Adipose tissue (tissue), 3 donors: ENCODE results near the gene H1-8. TPM values are rescaled to one million over a fixed set of nuclear protein-coding genes. Genes with fewer than 3 reads are reported as not detected.
A peak's percentile ranks its signal among the peaks of the same experiment; 100 is the strongest.

Experiments used
- H3K27ac ChIP-seq: one replicate; pipeline ENCODE4 v1.5.1; 2013; ENCODE audit warnings: low read depth, low read length
- WGBS, 3 donors: extraction: QIAGEN DNeasy Blood & Tissue Kit; methylation state at CpG; one replicate each; pipeline ENCODE4 v1.1.7; 2013; 5-methylcytosine and 5-hydroxymethylcytosine counted together
- polyA plus RNA-seq, 3 donors: library from polyadenylated mRNA; stranded (reverse); fragments of 200-250 nt; gene quantifications; one replicate each; pipeline ENCODE4 v1.2.3, GENCODE V29; 2013
- donor health status: healthy with polysubstance abuse.
- donor health status: Bipolar disorder and iron deficiency.
- donor health status: healthy.

H1-8 gene
- polyA plus RNA-seq, 3 donors: not detected

- 76 to 86% (median 83%) methylated on average over 3 of the region's 3 CpGs for WGBS, 3 donors
- no peak overlapping the region for H3K27ac ChIP-seq
These were observed 6.8 kb downstream of the H1-8 start for GRCh38 chr3:129549805-129550204.

DNA sequence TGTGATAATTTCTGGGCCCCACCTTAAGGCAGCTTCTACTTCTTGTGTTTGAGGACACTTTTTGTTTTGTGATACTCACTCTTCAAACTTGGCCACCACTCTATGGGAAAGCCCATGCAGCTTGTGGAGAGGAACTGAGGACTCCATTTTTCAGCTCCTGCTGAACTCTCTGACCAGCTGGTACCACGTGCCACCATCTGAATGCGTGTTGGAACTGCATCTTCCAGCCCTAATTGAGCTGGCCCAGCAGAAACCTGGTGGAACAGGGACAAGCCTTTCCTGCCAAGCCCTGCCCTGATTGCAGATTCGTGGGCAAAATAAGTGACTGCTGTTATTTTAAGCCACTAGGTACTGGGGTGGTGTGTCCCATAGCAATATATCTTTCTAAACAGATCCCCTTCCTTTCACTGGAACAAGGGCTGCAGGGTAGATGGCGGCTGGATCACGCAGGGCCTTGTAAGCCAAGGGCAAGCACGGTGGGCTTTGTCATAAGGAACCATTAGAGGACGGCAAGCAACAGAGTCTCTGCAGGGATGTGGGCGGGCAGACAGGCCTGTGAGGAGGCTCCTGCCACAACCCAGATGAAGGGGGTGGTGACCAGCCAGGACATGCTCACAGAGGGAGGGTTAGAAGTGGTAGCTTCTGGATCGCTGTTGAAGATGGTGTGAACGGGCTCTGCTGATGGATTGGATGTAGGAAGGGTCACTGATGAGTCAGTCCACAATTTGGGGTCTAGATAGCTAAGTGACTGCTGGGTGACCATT, 9.5 kb downstream of the H1-8 start:
- H3K27ac ChIP-seq: no peak overlapping the region
- WGBS, 3 donors: 70 to 81% (median 71%) methylated on average over 10 of the region's 10 CpGs

DNA sequence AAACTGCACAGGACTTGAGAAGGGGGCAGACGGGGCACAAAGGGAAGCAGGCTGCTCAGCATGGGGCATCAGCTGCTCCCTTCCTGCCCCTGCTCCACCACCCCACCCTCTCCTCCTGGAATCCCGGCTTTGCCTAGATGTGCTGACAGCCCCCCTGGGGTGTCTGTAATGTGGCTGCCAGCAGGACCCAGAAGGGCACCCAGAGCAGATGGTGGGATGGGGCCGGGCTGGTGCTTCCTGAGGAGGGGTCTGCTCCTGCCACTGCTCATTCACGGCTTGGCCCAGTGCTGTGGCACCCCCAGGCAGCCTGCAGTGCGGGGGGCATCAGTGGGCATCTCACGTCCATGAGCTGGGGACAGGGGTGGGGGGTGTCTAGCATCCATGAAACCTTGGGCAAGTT, 10.2 kb downstream of the H1-8 start:
- WGBS, 3 donors: 73 to 78% (median 75%) methylated on average over 6 of the region's 6 CpGs
- no peak overlapping the region for H3K27ac ChIP-seq

- H3K27ac ChIP-seq: no peak overlapping the region
- WGBS, 3 donors: 44 to 65% (median 45%) methylated on average over 15 of the region's 15 CpGs
These were observed 10.7 kb downstream of the H1-8 start for GRCh38 chr3:129553719-129554118.

DNA sequence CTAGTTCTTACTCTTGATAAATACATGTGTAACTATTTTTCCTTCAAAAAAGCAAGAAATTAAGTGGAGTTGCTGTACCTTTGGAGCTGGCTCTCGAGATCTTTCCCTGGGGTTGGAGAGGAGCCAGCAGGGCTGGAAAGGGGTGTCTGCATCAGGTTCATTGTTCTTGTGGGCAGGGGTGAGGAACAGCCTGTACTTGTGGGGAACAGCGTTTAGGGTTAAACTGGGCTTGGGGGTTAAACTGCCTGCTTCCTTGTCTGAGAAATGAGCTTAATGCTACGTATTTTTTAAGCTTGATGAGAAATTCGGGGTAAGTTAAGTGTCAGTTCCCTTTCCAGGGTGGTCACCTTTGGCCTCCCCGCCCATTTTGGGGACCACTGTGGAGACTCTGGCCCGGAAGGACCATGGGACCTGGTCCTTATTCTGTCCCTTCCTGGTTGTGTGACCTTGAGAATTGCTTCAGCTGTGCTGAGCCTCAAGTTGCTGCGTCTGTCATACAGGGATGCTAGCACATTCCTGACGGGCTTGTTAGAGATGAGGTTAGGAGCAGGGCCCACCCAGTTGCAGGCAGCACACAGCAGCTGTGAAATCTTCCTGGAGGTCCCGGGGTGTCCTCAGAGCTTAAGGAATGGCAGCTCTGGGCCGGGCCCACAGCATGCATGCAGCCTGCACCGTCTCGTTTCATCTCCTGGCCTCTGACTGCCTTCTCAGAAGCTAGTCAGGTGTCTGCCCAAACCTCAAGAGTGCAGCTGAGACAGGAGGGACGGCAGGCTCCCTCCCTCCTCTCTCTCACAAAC, 11.6 kb downstream of the H1-8 start:
- H3K27ac ChIP-seq: no peak overlapping the region
- WGBS, 3 donors: 48 to 60% (median 58%) methylated on average over 13 of the region's 13 CpGs

- H3K27ac ChIP-seq: no peak overlapping the region
- WGBS, 3 donors: 60 to 81% (median 66%) methylated on average over 15 of the region's 15 CpGs
These were observed 12.2 kb downstream of the H1-8 start for GRCh38 chr3:129555153-129555550.

DNA sequence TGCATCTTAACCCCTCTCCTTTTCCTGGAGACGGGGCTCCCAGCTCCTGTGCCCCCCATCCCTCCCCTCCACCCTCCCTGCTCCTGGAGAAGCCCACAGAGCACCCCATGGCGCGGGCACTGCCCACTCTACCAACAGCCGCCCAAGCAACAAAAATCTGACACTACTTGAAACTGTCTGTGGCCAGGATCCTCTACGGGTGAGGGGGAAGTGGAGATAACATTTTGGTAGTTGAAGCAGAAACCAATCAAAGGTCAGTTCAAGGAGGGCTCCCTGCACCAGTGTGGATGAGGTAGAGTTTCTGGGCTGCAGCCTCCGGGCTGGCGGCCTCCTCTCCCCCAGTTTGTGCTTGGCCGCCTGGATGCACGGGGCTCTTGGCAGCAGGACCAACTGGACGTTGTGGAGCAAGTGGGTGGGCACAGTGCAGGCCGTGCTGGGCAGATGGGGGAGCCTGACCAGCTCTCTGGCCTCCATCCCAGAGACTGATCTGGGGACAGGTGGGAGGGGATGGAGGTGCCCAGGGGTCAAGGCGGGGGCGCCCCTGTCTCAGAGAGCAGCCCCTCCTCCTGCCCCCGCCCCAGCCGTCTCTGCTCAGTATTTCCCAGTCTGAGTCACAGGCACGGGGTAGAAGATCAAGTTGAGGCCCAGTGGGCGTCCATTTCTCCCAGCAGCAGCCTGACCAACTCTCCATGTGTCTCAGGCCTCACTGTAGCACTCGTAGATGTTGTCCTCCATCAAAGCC, 12.8 kb downstream of the H1-8 start:
- 71 to 87% (median 78%) methylated on average over 18 of the region's 18 CpGs for WGBS, 3 donors
- H3K27ac ChIP-seq: no peak overlapping the region

DNA sequence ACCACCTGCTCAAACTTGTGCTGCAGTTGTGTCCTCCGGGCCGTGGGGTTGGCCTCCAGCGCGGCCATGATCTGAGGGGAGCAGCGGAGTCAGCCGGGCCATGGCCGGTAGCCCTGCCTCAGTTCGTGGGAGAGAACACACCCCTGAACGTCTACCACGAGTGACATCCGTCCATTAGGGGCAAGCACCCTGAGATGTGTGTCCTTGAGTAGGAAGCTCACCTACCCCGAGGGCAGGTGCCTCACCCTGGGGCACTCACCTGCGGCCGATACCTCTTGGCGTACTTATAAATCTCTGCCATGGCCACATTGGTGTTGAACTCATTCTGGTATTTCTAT, 13.4 kb downstream of the H1-8 start:
- WGBS, 3 donors: 92 to 95% (median 93%) methylated on average over 15 of the region's 15 CpGs
- H3K27ac ChIP-seq: no peak overlapping the region

DNA sequence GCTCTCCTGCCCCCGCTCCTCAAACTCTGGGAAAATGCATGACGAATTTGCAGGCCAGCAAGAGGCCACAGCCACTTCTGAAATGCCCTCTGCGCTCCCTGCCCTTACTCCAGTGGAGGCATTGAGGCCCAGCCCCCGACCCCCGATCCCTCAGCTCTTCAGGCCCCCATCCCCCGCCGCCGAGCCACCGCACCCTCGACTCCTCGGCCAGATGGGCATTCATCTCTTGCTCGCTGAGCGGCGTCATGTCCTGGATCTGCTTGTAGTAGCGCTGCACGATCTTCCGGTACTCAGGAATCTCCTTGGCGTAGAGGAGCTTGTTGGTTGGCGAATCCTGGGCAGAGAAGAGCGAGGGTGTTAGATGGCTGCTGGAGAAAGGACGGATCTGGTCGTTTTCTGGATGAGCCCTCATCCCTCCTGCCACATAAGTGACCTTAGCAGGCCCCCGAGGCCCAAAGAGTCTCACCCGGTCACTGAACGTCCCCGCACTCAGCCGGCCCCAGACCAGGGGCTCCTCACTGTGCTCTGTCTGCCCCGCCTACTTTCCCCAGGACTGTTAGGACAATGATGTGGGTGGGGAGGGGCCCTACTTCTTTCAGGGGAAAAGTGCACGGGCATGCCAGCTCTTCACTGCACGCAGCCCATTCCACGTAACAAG, 14.0 kb downstream of the H1-8 start:
- no peak overlapping the region for H3K27ac ChIP-seq
- 75 to 93% (median 81%) methylated on average over 31 of the region's 31 CpGs for WGBS, 3 donors

DNA sequence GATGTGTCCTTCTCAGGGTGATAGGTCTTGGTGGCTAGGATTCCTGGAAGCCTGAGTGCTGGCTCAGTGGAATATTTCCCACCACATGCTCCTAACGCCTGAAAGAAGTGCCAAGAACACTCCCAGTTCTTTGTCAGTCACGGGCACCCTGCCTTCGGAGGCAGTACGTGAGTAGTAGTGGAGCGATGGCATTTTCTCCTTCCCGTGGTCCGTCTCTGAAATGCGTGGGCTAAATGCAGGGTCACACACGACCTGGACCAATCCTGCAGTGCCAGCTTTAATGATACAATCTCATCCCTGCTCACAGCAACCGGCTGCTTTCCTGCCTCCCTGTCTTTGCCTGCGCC, 14.5 kb downstream of the H1-8 start:
- no peak overlapping the region for H3K27ac ChIP-seq
- 58 to 77% (median 64%) methylated on average over 11 of the region's 11 CpGs for WGBS, 3 donors

- H3K27ac ChIP-seq: no peak overlapping the region
- 78 to 87% (median 79%) methylated on average over 15 of the region's 15 CpGs for WGBS, 3 donors
These were observed 15.3 kb downstream of the H1-8 start for GRCh38 chr3:129558081-129558771.

DNA sequence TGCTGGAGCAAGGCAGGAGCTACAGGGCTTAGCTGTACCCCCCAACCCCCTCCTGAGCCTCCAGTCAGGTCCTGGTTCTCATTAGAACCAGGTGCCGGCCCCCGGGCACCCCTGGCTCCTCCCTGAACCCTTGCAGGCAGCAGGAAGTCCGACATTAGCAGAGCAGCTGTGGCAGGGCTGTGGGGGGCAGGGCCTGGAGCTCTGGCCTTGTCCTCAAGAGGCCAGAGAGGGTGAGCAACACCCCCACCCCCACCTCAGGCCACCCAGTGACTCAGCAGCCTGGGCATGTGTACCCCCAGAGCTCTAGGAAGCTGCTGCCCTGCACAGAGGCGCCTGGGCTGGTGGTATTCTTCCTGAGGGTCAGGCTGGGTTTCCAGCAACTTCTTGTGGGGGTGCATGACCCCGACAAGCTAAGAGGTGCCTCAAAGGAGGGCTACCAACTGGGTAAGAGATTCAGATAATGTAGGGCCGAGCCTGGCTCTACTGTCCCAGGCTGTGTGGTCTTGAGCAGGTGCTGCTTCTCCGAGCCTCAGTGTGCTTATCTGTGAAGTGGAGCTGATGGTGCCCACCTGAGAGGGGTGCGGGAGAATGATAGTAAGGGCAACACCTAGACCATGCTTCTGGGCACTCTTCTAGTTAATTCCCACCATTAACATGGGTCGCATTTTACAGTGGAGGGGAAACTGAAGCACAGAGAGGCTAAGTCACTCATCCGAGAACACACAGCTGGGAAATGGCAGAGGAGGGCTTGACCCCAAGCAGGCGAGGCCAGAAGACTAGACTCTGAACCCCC, 16.0 kb downstream of the H1-8 start:
- H3K27ac ChIP-seq: no peak overlapping the region
- WGBS, 3 donors: 66 to 75% (median 74%) methylated on average over 11 of the region's 11 CpGs

- no peak overlapping the region for H3K27ac ChIP-seq
- WGBS, 3 donors: 86 to 91% (median 88%) methylated on average over 20 of the region's 20 CpGs
These were observed 16.6 kb downstream of the H1-8 start for GRCh38 chr3:129559565-129560079.

DNA sequence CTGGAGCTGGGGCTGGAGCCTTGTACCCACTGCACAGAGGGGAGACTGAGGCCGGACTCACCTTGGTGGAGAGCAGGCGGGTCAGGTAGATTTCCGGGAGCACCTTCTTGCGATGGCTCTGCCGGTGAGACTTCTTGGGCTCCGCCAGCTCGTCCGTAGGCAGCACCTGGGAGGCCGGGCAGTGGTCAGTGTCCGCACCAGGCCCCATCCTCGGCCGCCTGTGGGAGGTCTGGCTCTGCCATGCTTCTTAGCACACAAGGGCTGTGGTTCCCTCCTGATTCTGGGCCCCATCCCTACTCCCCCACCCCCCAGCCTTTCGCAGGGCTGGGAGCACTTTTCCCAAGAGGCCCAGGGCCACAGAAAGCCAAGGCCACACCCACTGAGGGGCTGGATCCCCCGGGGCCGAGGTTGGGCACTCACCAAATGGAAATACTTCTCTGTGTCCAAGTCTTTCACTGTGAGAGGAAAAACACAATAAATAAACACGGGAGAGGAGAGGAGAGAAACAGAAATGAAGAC, 17.4 kb downstream of the H1-8 start:
- 63 to 76% (median 72%) methylated on average over 16 of the region's 16 CpGs for WGBS, 3 donors
- H3K27ac ChIP-seq: no peak overlapping the region

DNA sequence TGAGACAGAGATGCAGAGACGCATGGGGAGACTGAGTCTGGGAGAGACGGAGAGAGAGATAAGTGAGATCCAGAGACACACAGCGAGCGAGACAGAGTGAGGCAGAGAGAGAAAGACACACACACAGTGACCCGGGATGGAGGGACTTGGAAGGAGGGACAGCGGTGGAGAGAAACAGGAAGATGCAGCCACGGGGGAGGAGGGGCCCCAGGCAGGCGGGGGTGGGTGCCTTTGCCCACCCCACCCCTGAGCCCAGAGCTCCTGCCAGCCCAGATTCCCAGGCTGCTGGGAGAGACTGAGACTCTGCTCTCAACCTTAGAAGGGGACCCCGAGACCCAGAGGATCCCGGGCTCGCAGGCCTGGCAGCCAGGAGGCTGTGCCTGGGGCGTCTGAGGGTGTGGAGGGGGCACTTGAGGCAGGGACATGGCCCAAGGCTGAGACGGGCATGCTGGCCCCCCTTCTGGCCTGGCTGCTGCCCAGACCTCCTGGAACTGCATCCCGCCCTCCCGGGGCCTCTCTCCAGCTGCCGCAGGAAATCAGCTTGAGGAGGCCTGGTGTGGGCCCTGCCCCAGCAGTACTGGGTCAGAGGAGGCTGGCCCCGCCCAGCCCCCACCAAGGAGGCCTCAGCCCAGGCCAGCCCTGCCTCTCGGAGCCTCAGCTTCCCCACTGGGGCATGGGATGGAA, 18.1 kb downstream of the H1-8 start:
- peak overlapping the region; percentile 43 for H3K27ac ChIP-seq
- 28 to 52% (median 37%) methylated on average over 17 to 18 of the region's 18 CpGs for WGBS, 3 donors

- 75 to 83% (median 76%) methylated on average over 18 of the region's 18 CpGs for WGBS, 3 donors
- H3K27ac ChIP-seq: no peak overlapping the region
These were observed 18.8 kb downstream of the H1-8 start for GRCh38 chr3:129561619-129562248.
